Right renal pelvis (tissue), 4 donors: ENCODE data around the gene TMEM44. TPM values are rescaled to one million over a fixed set of nuclear protein-coding genes. Genes with fewer than 3 reads are reported as not detected.
"Not testable (repeated sequence)": the region's sequence is repeated elsewhere in the genome, so short reads cannot be mapped to it uniquely, and the experiment has no call there.

Experiments
- DNase-seq, 4 donors: peaks; one replicate each; pipeline ENCODE4 v3.0.0-alpha.2; 2013; ENCODE audit warnings: low read depth in 4 of 4, low spot score in 3 of 4, missing footprints in 1 of 4
- polyA plus RNA-seq, 4 donors: library from polyadenylated mRNA; unstranded; fragments of 120-200 nt; gene quantifications; one replicate each; pipeline ENCODE4 v1.2.1, GENCODE V29; 2013; ENCODE audit not compliant: insufficient read length in 4 of 4

TMEM44 gene
- polyA plus RNA-seq, 4 donors = 13.3 to 17.6 (median 15.4) TPM

DNA sequence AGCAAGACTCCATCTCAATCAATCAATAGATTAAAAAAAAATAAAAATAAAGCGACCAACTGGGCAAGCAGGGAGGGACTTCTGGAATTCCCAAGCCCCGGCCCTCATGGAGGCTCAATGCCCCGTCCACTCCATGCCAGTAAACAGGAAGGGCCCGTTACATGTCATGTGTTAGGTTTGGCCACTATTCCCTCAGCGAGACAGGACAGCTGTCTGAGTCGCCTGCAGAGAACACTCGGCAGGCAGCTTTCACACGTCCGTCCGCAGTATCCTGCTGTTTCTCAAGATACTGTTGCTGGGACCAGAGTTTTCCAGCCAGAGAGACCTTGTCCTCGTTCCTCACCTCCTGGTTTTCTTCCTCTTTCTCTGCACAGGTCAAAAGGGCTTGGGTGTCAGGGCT, 18.0 kb downstream of the TMEM44 start:
- DNase-seq = no peak

DNA sequence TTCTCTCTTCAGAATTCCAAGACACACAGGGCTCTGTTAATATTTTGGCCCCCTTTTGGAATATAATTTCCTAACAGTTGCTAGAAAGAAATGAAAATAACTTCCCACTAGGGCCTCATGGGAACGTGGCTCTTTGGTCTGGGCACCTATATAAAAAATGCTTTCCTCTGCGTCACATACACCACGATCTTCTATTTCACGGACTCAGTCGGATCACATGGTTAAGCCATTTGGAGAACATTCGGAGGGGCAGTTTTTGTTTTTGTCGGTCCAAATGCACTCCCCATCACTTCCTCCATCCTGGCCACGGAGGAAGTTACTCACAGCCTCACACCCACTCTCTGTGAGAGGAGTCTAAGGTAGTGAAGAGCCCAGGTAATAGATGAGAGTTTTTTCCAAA, 21.0 kb downstream of the TMEM44 start:
- no peak for DNase-seq

DNA sequence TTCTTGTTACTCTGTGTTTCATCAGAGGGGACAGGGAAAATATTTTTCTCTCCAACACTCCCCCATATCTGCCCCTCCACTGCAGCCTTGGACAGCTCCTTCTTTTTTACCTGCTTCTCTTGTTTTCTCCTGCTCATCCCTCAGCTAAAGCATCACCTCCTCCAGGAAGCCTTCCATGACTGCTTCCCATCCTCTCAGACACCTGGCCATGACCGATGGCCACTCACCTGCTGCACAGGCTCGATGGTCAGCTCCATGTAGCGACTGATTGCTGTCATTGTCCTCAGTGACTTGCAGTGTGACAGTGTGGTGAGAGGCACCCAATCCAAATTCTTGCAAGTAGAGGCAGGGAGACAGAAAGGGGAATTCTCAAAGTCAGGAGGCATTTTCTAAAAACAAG, 22.5 kb downstream of the TMEM44 start:
- no peak for DNase-seq

DNA sequence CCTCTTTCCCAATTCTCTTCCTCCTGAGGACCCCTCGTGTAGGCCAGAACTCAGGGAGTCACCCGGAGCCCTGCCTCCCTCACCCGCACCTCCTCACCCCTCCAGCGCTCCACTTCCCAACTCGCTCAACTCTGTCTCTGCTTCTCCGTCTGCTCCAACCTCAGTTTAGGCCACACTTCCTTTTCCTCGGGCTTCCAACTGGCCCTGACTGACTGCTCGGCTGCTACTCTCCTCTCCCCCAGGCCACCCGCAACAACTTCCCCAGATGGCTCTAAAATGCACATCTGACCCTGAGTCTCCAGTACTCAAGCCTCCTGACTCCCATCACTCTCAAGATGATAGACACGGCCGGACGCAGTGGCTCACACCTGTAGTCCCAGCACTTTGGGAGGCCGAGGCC, 23.6 kb downstream of the TMEM44 start:
- no peak for DNase-seq

DNA sequence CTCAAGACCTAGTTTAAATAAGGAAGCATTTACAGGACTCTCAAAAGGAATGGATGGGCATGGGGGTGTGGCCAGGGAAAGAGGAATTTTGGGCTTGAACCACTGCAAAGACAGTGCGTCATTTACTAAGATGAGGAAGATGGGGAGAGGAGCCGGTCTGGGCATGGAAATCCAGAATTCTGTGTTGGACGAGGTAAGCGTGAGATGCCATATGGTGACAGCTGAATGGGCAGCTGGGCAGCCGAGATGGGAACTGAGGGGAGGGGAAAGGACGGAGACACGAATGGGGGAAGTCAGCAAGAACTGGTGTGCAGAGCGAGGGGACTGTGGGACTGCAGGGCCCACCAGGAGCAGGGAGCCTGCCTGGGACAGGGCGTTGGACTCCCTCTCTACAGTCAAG, 24.2 kb downstream of the TMEM44 start:
- DNase-seq = no peak

DNA sequence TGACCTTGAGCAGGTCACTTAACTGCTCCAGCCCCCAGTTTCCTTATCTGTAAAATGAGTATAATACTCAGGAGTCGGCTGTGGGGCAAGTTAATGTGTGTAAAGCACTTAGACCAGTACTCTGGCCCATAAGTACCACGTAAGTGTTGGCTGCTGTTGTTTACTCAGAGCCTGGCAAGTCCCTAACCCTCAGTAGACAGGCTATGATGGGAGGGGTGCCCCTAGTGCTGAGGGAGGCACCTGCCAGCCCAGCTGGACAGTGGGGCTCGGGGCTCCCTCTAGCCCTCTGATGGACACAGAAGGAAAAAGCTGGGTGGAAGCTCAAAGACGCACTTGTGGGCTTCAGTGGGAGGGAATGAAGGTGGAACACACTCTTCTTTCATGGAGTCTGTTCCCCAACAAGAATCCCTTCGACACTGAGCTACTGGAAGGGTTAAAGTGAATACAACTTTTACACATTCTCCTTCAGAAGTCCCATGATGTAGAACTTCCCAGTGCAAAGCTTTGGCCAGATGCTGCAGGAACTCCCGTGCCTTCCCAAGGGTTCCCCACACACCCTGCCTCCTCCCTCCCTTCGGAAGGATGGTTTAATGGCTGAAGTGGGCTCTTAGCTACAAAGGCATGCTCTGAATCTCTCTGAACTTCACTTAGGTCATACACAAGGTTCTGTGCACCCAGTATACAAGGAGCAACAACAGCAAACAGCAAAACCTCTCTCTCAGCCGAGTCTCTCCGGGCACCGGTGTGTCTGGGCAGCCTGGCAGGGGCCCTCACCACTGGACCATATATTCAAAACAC, 25.4 kb downstream of the TMEM44 start:
- no peak for DNase-seq

DNA sequence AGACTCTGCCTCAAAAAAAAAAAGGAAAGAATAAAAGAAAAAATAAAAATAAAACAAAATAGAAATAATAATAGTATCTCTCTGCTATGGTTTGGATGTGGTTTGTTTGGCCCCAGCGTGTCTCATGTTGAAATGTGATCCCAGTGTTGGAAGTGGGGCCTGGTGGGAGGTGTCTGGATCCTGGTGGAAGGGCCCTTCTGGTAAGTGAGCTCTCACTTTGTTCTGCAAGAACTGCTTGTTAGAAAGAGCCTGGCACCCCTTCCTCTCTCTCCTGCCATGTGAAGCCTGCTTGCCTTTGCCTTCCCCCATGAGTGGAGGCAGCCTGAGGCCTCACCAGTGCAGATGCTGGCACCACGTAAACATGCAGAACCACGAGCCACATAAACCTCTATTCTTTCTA, 26.3 kb downstream of the TMEM44 start:
- DNase-seq = no peak

DNA sequence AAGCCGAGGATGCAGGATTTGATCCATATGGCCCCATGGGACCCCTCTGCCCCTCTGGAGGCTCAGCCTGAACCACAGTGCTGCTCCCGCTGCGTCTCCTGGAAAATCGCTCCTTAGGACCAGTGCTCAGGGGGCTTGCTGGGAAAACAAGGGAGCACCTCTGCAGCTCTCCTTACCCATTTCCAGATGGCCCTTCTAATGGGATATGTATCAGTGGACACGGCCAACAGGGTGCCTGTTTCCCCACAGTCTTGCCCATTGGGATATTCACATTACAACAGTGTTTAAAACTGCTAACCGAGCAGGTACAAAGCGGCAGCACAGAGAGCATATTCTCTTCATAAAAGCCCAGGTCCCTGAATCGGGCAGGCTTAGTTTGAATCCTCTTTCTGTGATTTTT, 27.1 kb downstream of the TMEM44 start:
- DNase-seq = no peak

DNA sequence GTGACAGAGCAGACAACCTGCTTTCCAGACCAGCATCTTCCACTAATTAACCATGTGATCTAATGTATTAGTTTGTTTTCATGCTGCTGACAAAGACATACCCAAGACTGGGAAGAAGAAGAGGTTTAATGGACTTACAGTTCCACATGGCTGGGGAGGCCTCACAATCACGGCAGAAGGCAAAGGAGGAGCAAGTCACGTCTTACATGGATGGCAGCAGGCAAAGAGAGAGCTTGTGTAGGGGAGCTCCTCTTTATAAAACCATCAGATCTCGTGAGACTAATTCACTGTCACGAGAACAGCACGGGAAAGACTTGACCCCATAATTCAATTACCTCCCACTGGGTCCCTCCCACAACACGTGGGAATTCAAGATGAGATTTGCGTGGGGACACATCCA, 27.9 kb downstream of the TMEM44 start:
- DNase-seq = not testable (repeated sequence)

DNA sequence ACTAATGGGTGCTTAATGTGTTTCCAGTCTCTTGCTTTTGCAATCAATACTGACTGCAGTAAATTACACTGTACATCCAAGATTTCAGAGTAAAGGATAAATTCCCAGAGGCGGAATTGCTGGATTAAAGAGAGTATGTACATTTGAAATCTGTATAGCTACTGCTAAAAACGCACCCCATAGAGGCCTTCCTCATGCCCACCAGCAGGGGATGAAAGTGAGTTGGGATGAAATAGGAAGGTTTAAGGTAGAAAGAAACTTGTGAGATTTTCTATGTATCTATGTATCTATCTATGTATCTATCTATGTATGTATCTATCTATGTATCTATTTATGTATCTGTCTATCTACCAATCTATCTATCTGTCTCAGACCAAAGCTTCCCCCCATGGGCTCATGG, 28.4 kb downstream of the TMEM44 start:
- DNase-seq = no peak

DNA sequence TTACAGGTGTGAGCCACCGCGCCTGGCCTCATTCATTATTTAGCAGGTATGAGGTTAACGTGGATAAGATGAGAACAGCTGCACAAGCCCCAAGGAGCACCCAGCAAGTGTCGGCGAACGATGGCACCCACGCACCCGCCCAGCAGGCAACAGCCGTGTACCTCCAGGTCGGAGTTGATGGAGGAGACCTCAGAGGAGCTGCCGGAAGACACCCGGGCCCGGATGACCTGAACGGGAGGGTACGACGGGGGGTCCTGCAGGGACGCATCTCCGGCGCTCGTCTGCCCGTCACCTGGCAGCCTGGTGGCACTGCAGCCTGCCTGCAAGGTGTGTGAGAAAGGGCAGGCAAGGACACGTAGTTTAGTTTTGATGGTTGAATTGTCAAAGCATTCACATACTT, 29.1 kb downstream of the TMEM44 start:
- no peak for DNase-seq

DNA sequence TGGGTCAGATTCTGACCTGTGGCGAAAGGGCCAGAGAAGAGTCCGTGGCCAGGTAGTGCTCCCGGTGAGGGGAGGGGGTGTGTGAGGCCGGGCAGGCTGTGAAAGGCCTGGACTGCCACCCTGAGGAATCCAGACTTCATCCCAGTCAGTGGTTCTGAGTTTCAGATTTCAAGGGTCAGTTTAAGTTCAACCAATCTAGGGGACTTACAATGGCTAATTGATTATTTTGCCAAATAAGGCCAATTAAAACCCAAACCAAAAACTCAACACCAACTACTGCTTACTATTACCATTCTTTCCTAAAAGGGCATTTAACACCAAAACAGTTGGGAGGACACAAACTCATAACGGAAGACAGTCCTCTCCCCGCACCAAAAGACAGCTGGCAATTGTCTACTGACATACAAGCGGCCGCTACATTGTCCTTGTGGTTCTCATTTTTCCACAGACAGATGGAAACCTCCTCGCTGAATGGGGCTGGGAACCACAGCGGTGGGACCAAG, 30.5 kb downstream of the TMEM44 start:
- DNase-seq = peak; percentile 31 to 61 (median 50)

DNA sequence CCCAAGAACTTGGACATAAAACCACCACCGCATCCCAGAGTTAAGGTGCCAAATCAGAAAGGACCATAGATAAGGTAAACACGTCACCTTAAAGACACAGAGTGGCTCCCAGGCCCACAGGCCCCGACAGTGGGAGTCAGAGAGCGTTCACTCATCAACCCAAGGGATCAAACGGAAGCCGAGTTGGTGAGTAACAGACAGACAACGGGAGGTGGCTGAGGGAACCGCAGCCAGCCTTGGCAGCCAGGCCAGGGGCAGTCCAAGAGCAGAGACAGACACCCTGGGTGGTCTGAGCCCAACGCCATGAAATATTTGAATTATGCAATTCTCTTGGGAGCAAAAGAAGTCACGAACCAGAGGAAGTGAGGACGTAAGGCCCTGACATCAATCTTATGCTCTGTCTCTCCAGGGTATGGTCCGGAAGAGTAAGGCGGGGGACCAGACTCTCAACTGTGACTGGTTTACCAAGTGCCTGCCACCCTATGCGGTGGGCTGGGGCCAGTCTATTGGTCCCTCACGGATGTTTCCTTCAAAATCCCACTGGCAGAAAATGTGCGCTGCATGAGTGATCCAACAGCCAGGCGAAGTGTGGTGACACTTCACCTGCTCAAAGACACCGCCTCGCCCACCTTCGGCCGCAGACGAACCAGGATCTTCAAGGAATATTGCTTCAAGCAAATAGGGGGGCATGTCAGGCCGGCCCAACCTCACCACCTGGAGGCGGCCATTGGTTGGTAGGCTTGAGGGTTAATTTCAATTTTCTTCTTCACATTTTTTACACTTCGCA, 34.3 kb downstream of the TMEM44 start:
- DNase-seq = no peak

DNA sequence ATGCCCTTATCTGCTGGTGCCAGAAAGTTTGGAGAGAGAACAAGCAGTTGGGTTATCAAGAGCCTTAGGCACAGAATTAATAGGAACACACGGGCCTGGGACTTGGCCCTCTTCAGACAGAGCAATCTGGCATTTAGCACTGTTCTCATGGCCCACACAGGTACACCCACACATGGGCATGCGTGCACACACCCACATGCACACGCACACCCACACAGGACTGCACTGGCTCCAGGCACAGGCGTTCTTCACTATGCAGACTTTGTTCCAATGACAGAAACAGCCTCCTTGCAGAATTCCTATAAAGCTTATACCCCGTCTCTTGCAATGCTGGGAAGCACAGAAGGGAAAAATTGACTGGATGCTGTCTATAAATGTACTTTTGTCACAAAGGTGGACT, 36.3 kb downstream of the TMEM44 start:
- no peak for DNase-seq

DNA sequence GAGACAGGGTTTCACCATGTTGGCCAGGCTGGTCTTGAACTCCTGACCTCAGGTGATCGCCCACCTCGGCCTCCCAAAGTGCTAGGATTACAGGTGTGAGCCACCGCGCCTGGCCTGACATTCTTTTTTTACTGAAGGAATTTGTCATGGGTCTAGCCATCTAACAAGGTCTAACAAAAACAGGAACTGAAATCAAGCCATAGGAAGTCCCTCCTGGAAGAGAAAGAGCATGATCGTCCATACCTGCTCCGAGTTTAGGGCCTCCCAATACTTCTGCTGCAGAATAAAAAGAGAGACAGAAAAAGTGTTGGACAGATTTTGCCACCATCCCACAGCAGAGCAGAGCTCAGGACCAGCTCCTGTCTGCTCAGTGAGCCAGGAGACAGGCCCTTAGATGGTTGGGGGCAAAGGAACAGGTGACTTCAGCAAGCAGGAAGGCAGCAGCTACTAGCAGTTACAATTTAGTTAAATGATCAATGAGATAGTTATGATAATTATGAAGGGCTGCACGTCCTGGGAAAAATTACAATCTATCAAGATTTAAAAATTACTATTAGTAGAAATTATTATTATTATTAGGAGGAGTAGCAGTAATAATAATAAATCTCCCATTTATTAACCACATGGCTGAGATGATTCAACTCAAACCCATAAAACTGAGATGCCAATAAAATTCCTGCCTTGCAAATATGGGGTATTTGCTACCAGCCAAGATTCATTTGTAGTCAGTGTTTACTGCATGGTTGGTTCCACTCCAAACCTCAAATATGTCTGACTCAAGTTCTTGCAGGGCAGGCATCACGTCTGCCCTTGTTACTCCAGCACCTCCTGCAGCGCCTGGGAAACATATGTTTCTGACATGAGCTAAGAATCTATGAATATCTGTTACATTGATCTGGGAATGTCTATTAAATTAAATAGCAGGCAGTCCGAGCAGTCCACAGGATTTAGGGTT, 40.1 kb downstream of the TMEM44 start:
- DNase-seq = no peak

DNA sequence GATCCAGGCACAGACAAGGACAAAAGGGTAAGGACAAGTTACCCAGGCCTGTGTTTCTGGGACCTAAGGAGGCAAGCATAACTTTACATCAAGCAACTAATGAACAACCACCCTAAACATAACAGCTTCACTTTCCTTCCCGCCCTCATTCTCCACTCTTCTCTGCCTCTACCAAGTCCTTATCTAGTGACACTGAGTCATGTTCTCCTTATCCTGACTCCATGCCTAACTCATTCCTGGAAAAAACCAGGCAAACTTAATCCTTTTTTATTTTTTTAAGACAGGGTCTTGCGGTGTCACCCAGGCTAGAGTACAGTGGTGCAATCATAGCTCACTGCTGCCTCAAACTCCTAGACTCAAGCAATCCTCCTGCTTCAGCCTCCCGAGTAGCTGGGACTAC, 44.5 kb downstream of the TMEM44 start:
- DNase-seq = no peak

DNA sequence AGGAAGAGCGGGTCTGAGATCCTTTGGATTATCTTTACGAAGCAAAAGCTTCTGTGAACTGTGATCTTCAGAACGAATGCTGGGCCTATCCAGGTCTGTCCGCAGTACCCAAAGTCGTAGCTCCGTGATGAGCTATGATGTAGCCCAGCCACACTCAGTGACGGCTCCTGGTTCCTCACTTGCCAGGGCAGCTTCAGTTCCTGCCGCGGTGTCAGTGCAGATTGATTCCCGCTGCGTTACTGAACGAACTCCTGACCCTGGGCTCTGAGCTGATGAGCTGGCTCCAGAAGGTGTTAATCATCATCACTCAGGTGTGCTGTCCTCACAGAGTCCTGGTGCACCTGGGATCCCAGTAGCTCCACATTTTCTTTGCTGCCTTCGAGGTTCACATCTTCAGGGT, 45.0 kb downstream of the TMEM44 start:
- DNase-seq = no peak

DNA sequence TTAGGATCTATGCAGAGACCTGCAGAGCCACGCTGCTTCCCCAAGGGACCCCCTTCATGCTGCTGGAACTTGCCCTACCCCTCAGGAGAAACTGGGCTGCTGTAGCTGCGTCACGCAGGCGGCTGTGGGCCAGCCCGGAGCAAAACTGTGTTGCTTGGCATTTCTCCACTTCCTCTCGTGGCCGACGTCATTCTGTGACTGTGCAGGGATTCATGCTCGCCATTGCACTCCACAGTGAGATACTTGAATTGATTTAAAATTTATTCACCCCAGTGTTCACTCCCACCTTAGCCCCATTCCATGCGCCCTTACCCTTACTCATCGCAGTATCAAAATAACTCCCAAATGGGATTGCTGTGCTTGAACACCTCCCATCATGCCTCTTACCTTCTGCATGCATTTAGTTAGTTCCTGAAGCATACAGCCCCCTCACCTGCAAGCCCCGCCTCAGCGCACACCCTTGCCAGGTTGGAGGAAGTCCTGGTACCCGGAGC, 45.7 kb downstream of the TMEM44 start:
- no peak for DNase-seq

DNA sequence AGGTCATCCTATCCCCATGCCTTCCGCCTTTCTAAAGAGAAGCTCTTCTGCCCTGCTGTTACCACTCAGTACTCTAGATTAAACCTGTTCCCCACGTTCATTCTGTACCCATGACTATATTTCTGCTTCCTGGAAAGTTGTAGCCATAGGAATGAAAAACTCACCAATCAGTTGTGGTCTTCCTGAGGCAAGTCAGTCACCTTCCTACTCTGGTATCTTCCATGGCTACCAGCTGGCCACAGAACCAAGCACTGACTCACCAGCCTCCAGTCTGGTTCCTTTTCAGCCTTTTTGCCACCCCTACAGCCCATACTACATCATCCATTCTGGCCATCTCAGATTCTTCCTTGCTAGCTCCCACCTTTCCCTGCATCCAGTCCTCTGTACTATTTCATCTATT, 46.4 kb downstream of the TMEM44 start:
- no peak for DNase-seq

DNA sequence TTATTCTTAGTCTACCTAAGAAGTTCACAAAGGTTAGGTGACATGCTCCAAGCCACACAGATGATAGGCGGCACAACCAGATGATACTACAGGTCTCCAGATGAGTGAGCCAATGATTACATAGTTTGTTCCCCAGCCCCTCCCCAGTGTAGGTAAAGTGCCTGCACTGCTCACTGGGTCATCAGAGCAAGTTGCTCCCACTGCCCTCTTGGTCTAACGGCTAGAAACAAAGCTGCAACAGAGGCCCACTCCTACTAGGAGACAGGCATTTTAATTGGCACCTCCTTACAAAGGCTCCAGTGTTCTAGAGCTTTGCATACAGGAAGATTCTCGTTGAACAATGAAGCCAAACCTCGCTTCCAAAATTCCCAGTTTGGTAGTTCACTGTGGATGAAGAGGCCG, 47.3 kb downstream of the TMEM44 start:
- no peak for DNase-seq

DNA sequence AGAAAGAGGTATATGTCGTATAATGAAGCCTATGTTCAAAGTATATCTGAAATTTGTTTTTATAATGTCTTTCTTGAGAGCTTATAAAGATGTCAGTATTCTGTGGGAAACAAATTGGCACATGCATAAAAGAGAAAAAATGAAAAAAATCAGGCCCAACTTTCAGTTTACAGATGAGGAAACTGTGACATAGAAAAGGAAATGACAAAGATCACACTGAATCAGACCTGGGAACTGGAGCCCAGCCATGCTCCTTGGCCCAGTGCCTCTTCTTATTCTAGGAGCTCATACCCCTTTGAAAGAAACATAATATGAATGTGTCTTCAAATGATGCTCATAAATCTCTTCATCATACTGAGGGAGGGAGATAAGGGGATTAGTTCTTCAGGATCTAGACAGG, 48.4 kb downstream of the TMEM44 start:
- DNase-seq = no peak
